Effector CD4-positive, alpha-beta T cell (primary cell): ENCODE results near the gene TMED8.
A peak's percentile ranks its signal among the peaks of the same experiment; 100 is the strongest.
"Not testable (repeated sequence)": the region's sequence is repeated elsewhere in the genome, so short reads cannot be mapped to it uniquely, and the experiment has no call there.

Source experiments
- DNase-seq: peaks from one replicate; pipeline ENCODE4 v3.0.0-alpha.2; 2020
- total RNA-seq: gene quantifications from one replicate; lab custom pipeline; 2026; lab: John Stamatoyannopoulos, UW

Gene TMED8
- 38.1 reads per million, percentile 62 among the genes with 10 or more reads in this experiment for total RNA-seq

- DNase-seq: peak; percentile 81
Observed at GRCh38 chr14:77376771-77377501, at the start of gene TMED8, which contains the start of gene SAMD15. TMED8 (minus strand) TSS chr14:77377094; CDS start chr14:77377053, 41 bp downstream. SAMD15 (plus strand) TSS chr14:77377379; CDS start chr14:77377419, 40 bp downstream.

- DNase-seq: no peak
Observed at GRCh38 chr14:77426396-77426795, 49.5 kb upstream of the TMED8 start.

GRCh38 chr14:77424862-77425261 lies 48.0 kb upstream of the TMED8 start:
- no peak for DNase-seq

- no peak for DNase-seq
Observed at GRCh38 chr14:77423423-77423822, 46.5 kb upstream of the TMED8 start, which contains the start of gene NOXRED1. NOXRED1 (minus strand) TSS chr14:77423523; CDS start chr14:77422889, 634 bp downstream.

GRCh38 chr14:77421201-77421600 lies 44.3 kb upstream of the TMED8 start:
- no peak for DNase-seq

GRCh38 chr14:77416836-77417235 lies 39.9 kb upstream of the TMED8 start:
- no peak for DNase-seq

GRCh38 chr14:77416098-77416497 lies 39.2 kb upstream of the TMED8 start:
- DNase-seq: not testable (repeated sequence)

- DNase-seq: not testable (repeated sequence)
Observed at GRCh38 chr14:77415403-77416030, 38.6 kb upstream of the TMED8 start.

- no peak for DNase-seq
Observed at GRCh38 chr14:77409131-77409533, 32.2 kb upstream of the TMED8 start.

- DNase-seq: no peak
Observed at GRCh38 chr14:77407158-77407557, 30.3 kb upstream of the TMED8 start.

- no peak for DNase-seq
Observed at GRCh38 chr14:77406718-77407117, 29.8 kb upstream of the TMED8 start.

GRCh38 chr14:77406086-77406485 lies 29.2 kb upstream of the TMED8 start:
- DNase-seq: no peak

GRCh38 chr14:77403768-77404167 lies 26.9 kb upstream of the TMED8 start:
- DNase-seq: no peak

GRCh38 chr14:77400216-77400615 lies 23.3 kb upstream of the TMED8 start:
- DNase-seq: no peak

GRCh38 chr14:77390188-77390587 lies 13.3 kb upstream of the TMED8 start:
- DNase-seq: no peak

- DNase-seq: no peak
Observed at GRCh38 chr14:77378701-77379100, 1.8 kb upstream of the TMED8 start.

- DNase-seq: no peak
Observed at GRCh38 chr14:77377502-77377844, 579 bp upstream of the TMED8 start.

GRCh38 chr14:77375973-77376770 lies 722 bp downstream of the TMED8 start:
- DNase-seq: peak; percentile 2

GRCh38 chr14:77375164-77375950 lies 1.5 kb downstream of the TMED8 start:
- no peak for DNase-seq

GRCh38 chr14:77372304-77372841 lies 4.5 kb downstream of the TMED8 start:
- DNase-seq: no peak

- no peak for DNase-seq
Observed at GRCh38 chr14:77369285-77369684, 7.6 kb downstream of the TMED8 start.

- no peak for DNase-seq
Observed at GRCh38 chr14:77364146-77364545, 12.7 kb downstream of the TMED8 start.
